HG03135 (cell line): ENCODE results near the gene PDHA1.

Experiments
- ATAC-seq: cut with Tn5 transposase; IDR thresholded peaks from one replicate; pipeline ENCODE4 v1.9.1; 2021; ENCODE audit warnings: mild to moderate bottlenecking, moderate library complexity; ENCODE audit not compliant: unreplicated experiment

PDHA1 gene

GRCh38 chrX:19343535-19344408 is at the start of gene PDHA1:
Gene PDHA1, plus strand, starts transcription at chrX:19343927. Its CDS starts 111 bp downstream, at chrX:19344038.
- ATAC-seq, result peak; percentile 98

- no peak for ATAC-seq
Observed at GRCh38 chrX:19303256-19303880, 40.4 kb upstream of the PDHA1 start.

GRCh38 chrX:19326567-19326966 is 17.2 kb upstream of the PDHA1 start:
- ATAC-seq, result no peak

GRCh38 chrX:19331831-19332230 is 11.9 kb upstream of the PDHA1 start:
- no peak for ATAC-seq

- no peak for ATAC-seq
Observed at GRCh38 chrX:19332983-19333382, 10.7 kb upstream of the PDHA1 start.

- no peak for ATAC-seq
Observed at GRCh38 chrX:19334945-19335626, 8.6 kb upstream of the PDHA1 start.

- ATAC-seq, result no peak
Observed at GRCh38 chrX:19342331-19342906, 1.3 kb upstream of the PDHA1 start.

- no peak for ATAC-seq
Observed at GRCh38 chrX:19343085-19343534, 617 bp upstream of the PDHA1 start.

- ATAC-seq, result no peak
Observed at GRCh38 chrX:19344661-19345060, 934 bp downstream of the PDHA1 start.

- no peak for ATAC-seq
Observed at GRCh38 chrX:19347916-19348315, 4.2 kb downstream of the PDHA1 start.

- ATAC-seq, result no peak
Observed at GRCh38 chrX:19349264-19349663, 5.5 kb downstream of the PDHA1 start.

GRCh38 chrX:19350941-19351384 is 7.2 kb downstream of the PDHA1 start:
- ATAC-seq, result peak; percentile 96

GRCh38 chrX:19354625-19355024 is 10.9 kb downstream of the PDHA1 start:
- ATAC-seq, result no peak

- ATAC-seq, result no peak
Observed at GRCh38 chrX:19358521-19358920, 14.8 kb downstream of the PDHA1 start.

- no peak for ATAC-seq
Observed at GRCh38 chrX:19360903-19361302, 17.2 kb downstream of the PDHA1 start.

GRCh38 chrX:19361701-19362100 is 18.0 kb downstream of the PDHA1 start:
- no peak for ATAC-seq

- no peak for ATAC-seq
Observed at GRCh38 chrX:19368576-19368975, 24.8 kb downstream of the PDHA1 start.

GRCh38 chrX:19370061-19370460 is 26.3 kb downstream of the PDHA1 start:
- no peak for ATAC-seq

- ATAC-seq, result no peak
Observed at GRCh38 chrX:19372170-19372546, 28.4 kb downstream of the PDHA1 start.

- ATAC-seq, result no peak
Observed at GRCh38 chrX:19372547-19373331, 29.0 kb downstream of the PDHA1 start.
